GM12878 (cell line): ENCODE measurements around the gene HSPB1. TPM values are rescaled to one million over a fixed set of nuclear protein-coding genes. Genes with fewer than 3 reads are reported as not detected.
A peak's percentile ranks its signal among the peaks of the same experiment; 100 is the strongest.

Source experiments
- ATAC-seq: fragments of 200-7000 bp; cut with Tn5 transposase; 3 replicates; pipeline ENCODE4 v1.9.1; 2020; ENCODE audit warnings: mild to moderate bottlenecking, moderate library complexity
- BruUV-seq: library from RNA; stranded (reverse); fragments of 400-500 nt; replicated peaks from 2 replicates; lab custom pipeline; 2021; lab: Mats Ljungman, UMichigan
- CTCF ChIA-PET: fragments of 300-600 bp; sonication (Branson Sonifier 250); formaldehyde crosslinking; extraction: SDS; loops from one replicate; lab custom pipeline; 2021; ENCODE audit warnings: inconsistent platforms; lab: Yijun Ruan, JAX
- POLR2A ChIA-PET: fragments of 350-600 bp; formaldehyde crosslinking; extraction: SDS; loops from one replicate; lab custom pipeline; 2021; ENCODE audit warnings: inconsistent platforms; lab: Charles Lee
- RAD21 ChIA-PET: fragments of 300-600 bp; sonication (Branson Sonifier 250); formaldehyde crosslinking; loops from one replicate; lab custom pipeline; 2023; ENCODE audit warnings: antibody characterized with exemption; ENCODE audit not compliant: unreplicated experiment; lab: Charles Lee
- SMC1A ChIA-PET: fragments of 300-600 bp; sonication (Branson Sonifier 250); formaldehyde crosslinking; loops from one replicate; lab custom pipeline; 2023; ENCODE audit not compliant: unreplicated experiment, uncharacterized antibody; lab: Charles Lee
- DNase-seq: peaks from one replicate; pipeline ENCODE4 v3.0.0-alpha.2; 2011; ENCODE audit warnings: low read depth, low spot score
- FAIRE-seq: peaks from 3 replicates; lab custom pipeline; 2011; peaks lifted over from hg19 to GRCh38; lab: Jason Lieb, UNC
- H2AFZ ChIP-seq: 2 replicates; pipeline ENCODE4 v1.6.0; 2011; ENCODE audit warnings: low read depth, low read length, control low read depth; ENCODE audit not compliant: control insufficient read depth
- H3K27ac ChIP-seq: 2 replicates; pipeline ENCODE4 v1.5.1; 2011; ENCODE audit warnings: control low read depth; ENCODE audit not compliant: control insufficient read depth, insufficient read depth
- H3K27me3 ChIP-seq, 2 experiments: replicated peaks in 1 of 2; 2 replicates each; pipeline versions ENCODE4 v1.6.0 to v1.6.1; 2011; ENCODE audit warnings: low read length in 1 of 2; ENCODE audit not compliant: control insufficient read depth in 2 of 2, insufficient read depth in 2 of 2
- H3K36me3 ChIP-seq, 2 experiments: 2 replicates each; pipeline ENCODE4 v1.5.1; 2011; ENCODE audit warnings: low read length in 1 of 2; ENCODE audit not compliant: control insufficient read depth in 2 of 2, insufficient read depth in 2 of 2
- H3K4me1 ChIP-seq: 2 replicates; pipeline ENCODE4 v1.6.1; 2011; ENCODE audit warnings: mild to moderate bottlenecking, low read length, moderate library complexity, mixed read lengths; ENCODE audit not compliant: control insufficient read depth, insufficient read depth
- H3K4me2 ChIP-seq: 2 replicates; pipeline ENCODE4 v1.6.0; 2011; ENCODE audit warnings: control low read depth; ENCODE audit not compliant: control insufficient read depth, insufficient read depth
- H3K4me3 ChIP-seq: fragments of 200-600 bp; sonication (generic); 2 replicates; pipeline ENCODE4 v1.5.1; 2016
- H3K79me2 ChIP-seq: 2 replicates; pipeline ENCODE4 v1.6.0; 2011; ENCODE audit warnings: low read length; ENCODE audit not compliant: control insufficient read depth, insufficient read depth
- H3K9ac ChIP-seq: 2 replicates; pipeline ENCODE4 v1.8.0; 2011; ENCODE audit warnings: low read length, control low read depth, mixed read lengths; ENCODE audit not compliant: control insufficient read depth, insufficient read depth
- H3K9me3 ChIP-seq: replicated peaks from 3 replicates; pipeline ENCODE4 v1.5.1; 2011; ENCODE audit warnings: mild to moderate bottlenecking, low read length; ENCODE audit not compliant: control insufficient read depth, insufficient read depth
- H4K20me1 ChIP-seq: 2 replicates; pipeline ENCODE4 v1.6.0; 2011; ENCODE audit not compliant: control insufficient read depth, insufficient read depth
- ATF7 ChIP-seq: fragments of 450-650 bp; IDR thresholded peaks from 2 replicates; pipeline ENCODE4 v1.6.1; 2016; ENCODE audit warnings: low read depth, mild to moderate bottlenecking
- BMI1 ChIP-seq: fragments of 450-650 bp; IDR thresholded peaks from 2 replicates; pipeline ENCODE4 v1.6.1; 2016; ENCODE audit warnings: mild to moderate bottlenecking, moderate library complexity, borderline replicate concordance
- CHD4 ChIP-seq: fragments of 200-600 bp; sonication (generic); IDR thresholded peaks from 2 replicates; pipeline ENCODE4 v1.6.1; 2016; ENCODE audit warnings: mild to moderate bottlenecking
- ESRRA ChIP-seq: IDR thresholded peaks from 2 replicates; pipeline ENCODE4 v1.6.1; 2012; ENCODE audit warnings: mild to moderate bottlenecking, low read length, improper control_type of control experiment
- HDGF ChIP-seq: fragments of 450-650 bp; IDR thresholded peaks from 2 replicates; pipeline ENCODE4 v1.6.1; 2016; ENCODE audit warnings: antibody characterized with exemption
- NFYA ChIP-seq: IDR thresholded peaks from 2 replicates; pipeline ENCODE4 v1.6.1; 2011; ENCODE audit warnings: low read depth, mild to moderate bottlenecking, low read length, improper control_type of control experiment, borderline replicate concordance
- RB1 ChIP-seq: fragments of 450-650 bp; formaldehyde crosslinking; IDR thresholded peaks from 2 replicates; pipeline ENCODE4 v1.6.1; 2017; ENCODE audit warnings: mild to moderate bottlenecking, borderline replicate concordance
- SRF ChIP-seq, 2 experiments: IDR thresholded peaks; 2 replicates each; pipeline ENCODE4 v1.6.1; 2011; ENCODE audit warnings: low read depth in 2 of 2, low read length in 2 of 2, mild to moderate bottlenecking in 1 of 2, moderate library complexity in 1 of 2
- SUZ12 ChIP-seq: fragments of 200-600 bp; sonication (generic); IDR thresholded peaks from one replicate; pipeline ENCODE4 v1.6.1; 2018; ENCODE audit warnings: antibody characterized with exemption, mild to moderate bottlenecking; ENCODE audit not compliant: unreplicated experiment
- TCF12 ChIP-seq: IDR thresholded peaks from 2 replicates; pipeline ENCODE4 v1.6.1; 2011; ENCODE audit warnings: low read depth, mild to moderate bottlenecking, low read length
- WRNIP1 ChIP-seq: IDR thresholded peaks from 2 replicates; pipeline ENCODE4 v1.6.1; 2011; ENCODE audit warnings: low read depth, low read length, improper control_type of control experiment, borderline replicate concordance
- WGBS: methylation state at CpG from one replicate; pipeline ENCODE4 v1.1.6; 2016; ENCODE audit warnings: low lambda C conversion rate; ENCODE audit not compliant: insufficient replicate concordance, insufficient coverage; ENCODE audit errors: missing lambda C conversion rate; 5-methylcytosine and 5-hydroxymethylcytosine counted together
- in situ Hi-C: fragments of 300-500 bp; cut with MboI; formaldehyde crosslinking; loops from 9 replicates; pipeline ENCODE4 v1.14.3; 2018; ENCODE audit warnings: mixed read lengths
- intact Hi-C: fragments of 100-400 bp; cut with micrococcal nuclease; formaldehyde crosslinking; loops from one replicate; pipeline ENCODE4 v1.14.2; 2022; ENCODE audit not compliant: unreplicated experiment
- polyA plus RNA-seq, 11 experiments: library from polyadenylated mRNA; depleted of rRNA in 4 of 11; unstranded in 6 of 11; stranded (reverse) in 5 of 11; fragments of >200 nt; fragmentation: Nextera tagmentation in 4 of 11; fragmentation: Illumina TruSeq in 1 of 11; extraction: Ambion mirVana in 4 of 11; extraction: Trizol in 1 of 11; gene quantifications; 1 replicate in 1 of 11; 2 replicates in 10 of 11; pipeline versions ENCODE4 v1.2.1 to v1.2.3, GENCODE V29; 2011 to 2016; ENCODE audit warnings: inconsistent platforms in 2 of 11, missing spikeins in 2 of 11, low read depth in 1 of 11
- total RNA-seq, 4 experiments: library from RNA; depleted of rRNA in 3 of 4; stranded (reverse); fragments of >200 nt in 3 of 4; fragmentation: Illumina TruSeq in 1 of 4; extraction: Trizol in 1 of 4; gene quantifications; 2 replicates each; pipeline versions ENCODE4 v1.2.1 to v1.2.3, GENCODE V29; 2013 to 2021
- TF ChIP-seq, protein P1 (sequence below): fragments of 450-650 bp; IDR thresholded peaks from 2 replicates; pipeline ENCODE4 v1.6.1; 2014; ENCODE audit warnings: mild to moderate bottlenecking

HSPB1 gene
- total and polyA plus RNA-seq, 10 of the 15 experiments (the other 5 are each of a cell fraction or from before 2014, with no cell fraction given): 13.7 to 297 (median 62.0) TPM

DNA sequence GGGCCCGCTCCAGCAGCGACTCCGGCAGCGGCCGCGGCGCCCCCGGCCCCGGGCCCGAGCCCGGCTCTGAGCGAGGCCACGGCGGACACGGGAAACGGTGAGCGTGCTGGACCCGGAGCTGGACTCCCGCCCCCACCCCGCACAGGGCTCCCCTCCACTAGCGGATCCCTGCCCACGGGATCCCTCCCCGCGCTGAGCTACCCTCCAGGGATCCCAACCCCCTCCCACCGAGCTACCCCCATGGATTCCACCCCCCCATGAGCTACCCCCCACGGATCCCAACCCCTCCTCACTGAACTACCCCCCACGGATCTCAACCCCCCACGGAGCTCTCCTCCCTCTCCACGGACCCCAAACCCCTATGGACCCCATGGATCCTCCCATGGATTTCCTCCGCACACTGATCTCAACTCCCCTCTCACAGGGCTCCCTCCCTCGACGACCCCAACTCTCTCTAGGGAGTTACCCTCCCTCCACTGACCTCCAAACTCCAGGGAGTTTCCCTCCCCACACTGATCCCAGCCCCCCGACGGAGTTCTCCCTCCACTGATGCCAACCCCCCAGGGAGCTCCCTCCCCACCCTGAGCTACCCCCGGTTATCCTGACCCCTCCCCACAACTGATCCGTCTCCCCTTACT, 20.6 kb upstream of the HSPB1 start:
- in situ Hi-C loops: no loop called here
- Histone ChIP-seq H3K4me3 (no peak overlapping the region), H3K27me3 (peaks cover 4 to 7% of the 10 kb centered on the region in 2 experiments; a peak in 3 of 4 replicates), H3K79me2 (no peaks in the 10 kb centered on the region), H3K4me1 (no peaks in the 10 kb centered on the region), H3K36me3 (no peaks in the 10 kb centered on the region), H3K9ac (no peak overlapping the region), H3K4me2 (0 out of 2 replicates have a peak overlapping the region, but pooled peaks have one; percentile 17), H2AFZ (no peak overlapping the region), H3K27ac (no peak overlapping the region), H4K20me1 (no peaks in the 10 kb centered on the region), H3K9me3 (no peaks in the 10 kb centered on the region)
- ChIA-PET SMC1A (no interaction called here), RAD21 (no interaction called here), POLR2A (interaction anchor here (0.6 kb wide), 1 partner anchor 17 kb away, joined by 3 read pairs; no protein-coding TSS in a partner anchor), CTCF (interaction anchor here (0.8 to 0.9 kb wide), 2 partner anchors 9 to 12 kb away, joined by 3 to 5 read pairs; no protein-coding TSS in a partner anchor)
- WGBS: under 1% methylated on average over 18 of the region's 36 CpGs
- TF ChIP-seq NFYA (no peak), RB1 (no peak), TCF12 (no peak), HDGF (no peak), BMI1 (no peak), SRF (IDR thresholded peaks at IDR 0.05; ENCODE audit: low read depth in 2 of 2, low read length in 2 of 2) (no peak), ATF7 (no peak), WRNIP1 (no peak), CHD4 (no peak), ESRRA (no peak), SUZ12 (no peak)
- TF ChIP-seq, protein P1, sequence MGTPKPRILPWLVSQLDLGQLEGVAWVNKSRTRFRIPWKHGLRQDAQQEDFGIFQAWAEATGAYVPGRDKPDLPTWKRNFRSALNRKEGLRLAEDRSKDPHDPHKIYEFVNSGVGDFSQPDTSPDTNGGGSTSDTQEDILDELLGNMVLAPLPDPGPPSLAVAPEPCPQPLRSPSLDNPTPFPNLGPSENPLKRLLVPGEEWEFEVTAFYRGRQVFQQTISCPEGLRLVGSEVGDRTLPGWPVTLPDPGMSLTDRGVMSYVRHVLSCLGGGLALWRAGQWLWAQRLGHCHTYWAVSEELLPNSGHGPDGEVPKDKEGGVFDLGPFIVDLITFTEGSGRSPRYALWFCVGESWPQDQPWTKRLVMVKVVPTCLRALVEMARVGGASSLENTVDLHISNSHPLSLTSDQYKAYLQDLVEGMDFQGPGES: no peak
- DNase-seq: no peak
- FAIRE-seq: no peak
- intact Hi-C loops: no loop called here
- ATAC-seq: no peak
- BruUV-seq: no TSS peak
